Fibroblast of upper back skin (primary cell): ENCODE measurements around the gene LMBR1.
"Not testable (repeated sequence)": the region's sequence is repeated elsewhere in the genome, so short reads cannot be mapped to it uniquely, and the experiment has no call there.

Source experiments
- DNase-seq: peaks from one replicate; pipeline ENCODE4 v3.0.0-alpha.2; 2013

The LMBR1 gene

DNA sequence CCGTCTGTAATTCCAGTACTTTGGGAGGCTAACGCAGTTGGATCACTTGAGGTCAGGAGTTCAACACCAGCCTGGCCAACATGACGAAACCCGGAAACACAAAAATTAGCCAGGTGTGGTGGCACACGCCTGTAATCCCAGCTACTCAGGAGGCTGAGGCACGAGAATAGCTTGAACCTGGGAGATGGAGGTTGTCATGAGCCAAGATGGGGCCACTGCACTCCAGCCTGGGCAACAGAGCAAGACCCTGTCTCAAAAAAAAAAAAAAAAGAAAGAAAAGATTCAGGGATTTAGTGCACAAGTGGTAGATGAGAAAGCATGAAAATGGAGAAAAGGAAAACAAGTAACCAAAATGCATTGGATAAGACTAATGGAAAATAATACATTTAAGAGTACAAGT lies 49.4 kb downstream of the LMBR1 start:
- not testable (repeated sequence) for DNase-seq

DNA sequence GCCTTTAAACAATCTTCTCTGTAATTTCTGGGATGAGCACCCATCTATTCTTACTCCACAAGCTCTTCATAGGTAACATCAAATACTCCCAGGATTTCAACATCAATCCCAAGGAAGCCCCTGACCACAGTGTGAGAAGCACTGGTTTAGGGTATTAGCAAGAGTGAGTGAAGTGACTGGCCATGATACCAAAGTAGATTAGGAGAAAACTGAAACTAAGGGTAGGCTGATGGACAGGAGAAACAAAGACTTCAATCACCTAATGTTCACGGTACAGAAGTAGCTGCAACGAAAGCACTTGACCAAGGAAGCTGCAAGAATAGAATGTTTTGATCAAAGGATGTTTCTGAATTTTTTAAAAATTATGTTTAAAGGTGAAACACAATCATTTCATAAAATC lies 49.8 kb downstream of the LMBR1 start:
- no peak for DNase-seq

DNA sequence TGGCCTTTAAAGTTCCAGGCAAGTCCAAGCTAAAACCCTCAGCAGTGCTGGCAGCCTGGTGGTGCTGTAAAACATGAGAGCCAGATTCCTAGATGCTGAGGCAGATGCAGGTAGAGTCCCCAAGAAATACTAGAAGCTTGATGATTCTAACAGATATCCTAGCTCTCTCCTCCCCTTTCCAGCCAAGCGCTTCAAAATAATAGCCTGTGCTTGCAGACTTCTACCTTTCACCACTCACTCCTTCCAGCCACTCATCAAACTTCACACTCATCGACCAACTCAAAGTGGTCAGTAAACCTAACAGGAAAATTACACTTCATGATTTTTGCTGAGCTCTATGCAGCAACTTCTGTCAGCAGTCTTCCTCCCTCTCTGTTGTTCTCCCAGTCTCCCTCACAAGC lies 50.2 kb downstream of the LMBR1 start:
- no peak for DNase-seq

DNA sequence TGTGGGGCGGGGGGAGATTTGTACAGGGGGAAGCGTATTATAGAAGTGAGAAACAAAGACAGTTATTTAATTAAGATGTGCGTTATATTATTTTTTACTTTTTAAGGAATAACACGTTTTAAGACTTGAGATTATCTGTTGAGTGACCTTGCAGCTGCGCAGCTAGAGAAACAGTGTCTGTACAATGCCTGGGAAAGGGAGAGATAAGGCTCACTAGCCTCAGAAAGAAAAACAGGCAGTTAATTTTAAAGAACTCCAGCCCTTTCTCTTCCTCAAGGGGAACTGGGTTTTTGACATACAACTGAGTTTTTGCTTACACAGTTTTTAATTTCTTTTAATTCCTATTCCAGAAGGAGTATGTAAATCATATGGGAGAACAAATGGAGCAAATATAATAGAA lies 50.7 kb downstream of the LMBR1 start:
- DNase-seq = no peak

DNA sequence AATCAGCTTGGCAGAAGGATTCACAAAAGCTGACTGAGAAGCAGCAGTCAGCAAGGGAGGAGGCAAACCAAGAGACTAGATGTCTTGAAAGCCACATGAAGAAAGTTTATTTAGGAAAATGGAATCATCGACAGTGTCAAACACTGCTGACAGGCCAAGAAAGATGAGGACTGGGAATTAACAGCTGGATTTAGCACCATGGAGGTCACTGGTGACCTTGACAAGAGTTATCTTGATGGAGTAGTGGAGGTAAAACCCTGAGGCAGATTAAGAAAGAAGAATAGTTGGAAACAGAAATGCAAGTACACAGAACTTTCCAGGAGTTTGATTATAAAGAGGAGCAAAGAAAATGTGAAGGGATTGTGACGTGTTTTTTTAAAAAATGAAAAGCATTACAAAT lies 51.5 kb downstream of the LMBR1 start:
- no peak for DNase-seq

DNA sequence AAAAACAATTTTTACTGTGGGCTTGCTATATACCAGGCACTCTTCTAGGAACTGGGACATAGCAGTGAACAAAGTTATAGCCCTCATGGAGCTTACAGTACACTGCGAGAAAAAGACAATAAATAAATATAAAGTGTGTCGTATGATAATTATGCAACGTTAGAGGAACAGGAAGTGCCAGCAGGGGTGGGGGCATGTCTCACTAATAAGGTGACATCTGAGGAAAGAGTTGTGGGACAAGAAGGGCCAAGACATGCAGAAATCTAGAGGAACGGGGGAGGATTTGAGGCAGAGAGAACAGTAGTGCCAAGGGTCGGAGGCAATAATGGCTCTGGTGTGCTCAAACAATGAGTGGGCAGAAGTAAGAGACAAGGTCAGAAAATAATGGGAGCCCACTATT lies 52.8 kb downstream of the LMBR1 start:
- DNase-seq = no peak

DNA sequence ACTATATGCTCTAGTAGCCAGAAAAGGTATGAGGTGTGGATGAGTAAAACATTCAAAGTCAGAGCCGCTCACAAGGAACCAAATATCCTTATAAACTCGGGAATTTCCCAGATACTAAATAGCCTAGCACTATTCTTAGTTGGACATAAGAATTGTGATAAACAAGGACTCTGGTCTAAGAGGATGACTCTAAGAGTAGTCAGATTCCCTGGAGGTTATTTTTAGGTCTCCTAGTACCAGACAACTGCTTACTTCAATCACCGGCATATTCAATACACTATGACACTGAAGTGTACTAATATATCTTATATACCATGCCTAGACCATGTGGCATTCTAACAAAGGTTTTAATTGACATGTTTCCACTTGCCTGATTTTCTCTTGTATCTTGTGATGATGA lies 56.5 kb downstream of the LMBR1 start:
- no peak for DNase-seq

DNA sequence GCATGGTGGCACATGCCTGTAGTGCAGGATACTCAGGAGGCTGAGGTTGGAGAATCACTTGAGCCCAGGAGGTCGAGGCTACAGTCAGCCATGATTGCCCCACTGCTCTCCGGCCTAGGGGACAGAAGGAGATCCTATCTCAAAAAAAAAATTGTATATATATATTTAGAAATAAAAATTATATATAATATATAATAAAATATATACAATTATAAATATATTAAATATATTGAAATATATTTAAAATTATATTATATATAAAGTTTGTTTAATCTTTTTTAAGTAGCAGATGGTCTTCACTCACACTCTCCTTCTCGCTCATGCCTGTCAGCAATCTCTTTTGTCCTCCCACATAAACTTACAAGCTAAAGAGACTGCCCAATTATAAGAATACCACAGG lies 58.5 kb downstream of the LMBR1 start:
- DNase-seq = no peak

DNA sequence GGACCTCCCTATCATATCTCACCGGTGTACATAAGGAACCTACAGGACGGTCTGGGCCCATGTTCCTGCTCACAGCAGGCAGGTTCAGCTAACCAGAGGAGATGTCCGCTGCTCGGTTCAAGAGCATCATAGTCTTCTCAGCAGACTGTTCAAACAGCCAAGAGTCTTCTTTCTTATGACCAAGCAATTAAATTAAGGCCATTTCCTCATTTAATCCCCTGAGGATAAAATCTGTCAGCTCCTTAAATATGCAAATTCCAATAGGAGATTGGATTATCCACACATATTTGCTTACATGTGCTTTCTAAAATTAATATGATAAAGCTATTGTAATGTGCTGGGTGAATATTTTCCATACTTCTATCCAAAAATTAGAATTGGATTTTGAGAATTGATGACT lies 59.7 kb downstream of the LMBR1 start:
- DNase-seq = no peak

DNA sequence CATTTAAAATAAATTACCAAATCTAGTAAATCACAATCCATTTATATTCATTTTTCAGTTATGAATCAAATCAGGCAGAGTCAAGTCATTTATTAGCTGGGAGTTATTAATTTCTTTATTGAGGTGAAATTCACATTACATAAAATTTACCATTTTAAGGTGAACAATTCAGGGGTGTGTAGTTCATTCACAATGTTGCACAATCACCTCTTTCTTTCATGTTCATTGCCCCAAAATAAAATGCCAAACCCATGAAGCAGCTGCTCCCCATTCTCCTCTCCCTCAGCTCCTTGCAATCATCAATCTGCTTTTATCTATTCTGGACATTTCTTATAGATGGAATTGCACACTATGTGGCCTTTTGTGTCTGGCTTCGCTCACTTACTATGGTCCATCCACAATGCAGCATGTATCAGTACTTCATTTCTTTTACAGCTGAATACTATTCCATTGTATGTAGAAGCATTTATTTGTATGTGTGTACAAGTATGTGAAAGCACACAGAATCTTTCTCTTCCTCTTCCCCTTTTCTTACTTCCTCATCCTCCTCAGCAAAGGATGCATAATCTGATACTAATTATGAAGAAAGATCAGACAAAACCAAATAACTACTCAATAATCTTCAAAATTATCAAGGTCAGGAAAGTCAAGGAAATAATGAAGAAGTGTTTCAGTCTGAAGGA lies 60.6 kb downstream of the LMBR1 start:
- DNase-seq = no peak

DNA sequence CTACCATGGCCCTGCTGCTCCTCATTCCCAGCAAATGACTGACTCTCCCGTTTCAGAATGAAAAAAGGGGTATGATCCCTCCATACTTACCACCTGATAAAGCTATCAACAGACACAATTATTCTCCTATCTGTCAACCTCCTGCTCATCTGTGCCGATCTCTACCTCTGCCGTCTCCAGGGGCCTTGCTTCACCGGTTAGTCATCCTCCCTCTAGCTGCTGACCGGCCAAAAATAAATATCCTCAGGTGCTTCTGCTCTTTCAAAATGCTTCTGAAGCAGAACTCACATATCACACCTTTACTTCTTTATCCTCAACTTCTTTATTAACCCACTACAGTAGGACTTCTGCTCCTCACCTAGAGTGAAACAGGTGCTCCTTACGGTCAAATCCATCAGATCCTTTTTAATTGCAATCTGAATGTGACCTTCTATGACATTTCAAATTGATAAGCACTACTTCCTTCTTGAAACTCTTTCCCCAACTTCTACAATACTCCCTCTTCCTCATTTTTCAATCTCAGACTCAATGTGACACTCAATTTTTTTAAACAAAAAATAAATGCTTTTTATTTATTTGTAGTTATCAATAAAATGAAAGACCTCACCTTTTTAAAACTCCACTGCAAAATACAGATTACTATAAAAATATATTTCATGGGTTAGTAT lies 63.2 kb downstream of the LMBR1 start:
- no peak for DNase-seq

DNA sequence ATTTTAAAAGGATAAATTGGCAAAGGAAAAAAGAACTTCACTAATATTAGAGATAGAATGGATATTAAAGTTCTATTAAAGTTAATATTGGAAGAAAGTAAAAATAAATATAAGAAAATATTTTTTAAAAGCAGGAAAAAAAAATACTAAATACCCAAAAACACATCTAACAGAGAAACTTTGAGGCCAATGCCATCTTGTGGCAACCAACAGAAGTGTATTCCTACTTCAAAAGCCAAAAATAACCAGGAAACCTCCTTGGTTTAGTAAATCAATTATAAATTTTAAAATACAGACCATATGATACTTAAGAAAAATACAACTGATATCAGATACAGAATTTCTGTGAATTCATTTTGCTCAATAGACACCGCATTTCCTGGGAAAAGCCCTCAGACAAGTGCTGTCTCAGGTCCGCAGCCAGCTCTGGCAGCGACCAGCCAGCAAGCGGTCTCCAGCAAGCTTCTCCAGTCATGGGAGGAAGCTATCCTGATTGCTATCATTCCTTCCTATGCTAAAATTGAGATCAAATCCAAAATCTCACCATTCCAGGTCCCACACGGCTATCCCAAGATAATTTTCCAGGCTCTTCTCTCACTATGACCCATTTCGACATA lies 65.3 kb downstream of the LMBR1 start:
- peak; percentile 5 for DNase-seq

DNA sequence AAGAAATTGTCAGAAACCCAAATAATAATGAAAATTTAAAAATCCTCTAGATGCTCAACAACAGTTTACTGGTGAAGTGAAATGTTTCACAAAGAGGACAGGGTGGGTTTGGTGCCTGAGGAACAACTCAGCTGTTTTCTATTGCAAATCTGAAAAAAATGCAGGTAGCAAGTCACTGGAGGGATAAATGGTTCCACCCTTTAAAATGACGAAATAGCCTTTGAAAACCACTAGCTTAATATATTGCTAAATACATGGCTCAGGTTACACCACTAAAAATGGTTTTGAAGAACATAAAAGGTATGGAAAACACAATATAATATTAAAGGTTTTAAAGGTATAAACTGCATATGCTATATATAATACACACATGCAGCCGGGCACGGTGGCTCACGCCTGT lies 69.5 kb downstream of the LMBR1 start:
- peak; percentile 13 for DNase-seq

DNA sequence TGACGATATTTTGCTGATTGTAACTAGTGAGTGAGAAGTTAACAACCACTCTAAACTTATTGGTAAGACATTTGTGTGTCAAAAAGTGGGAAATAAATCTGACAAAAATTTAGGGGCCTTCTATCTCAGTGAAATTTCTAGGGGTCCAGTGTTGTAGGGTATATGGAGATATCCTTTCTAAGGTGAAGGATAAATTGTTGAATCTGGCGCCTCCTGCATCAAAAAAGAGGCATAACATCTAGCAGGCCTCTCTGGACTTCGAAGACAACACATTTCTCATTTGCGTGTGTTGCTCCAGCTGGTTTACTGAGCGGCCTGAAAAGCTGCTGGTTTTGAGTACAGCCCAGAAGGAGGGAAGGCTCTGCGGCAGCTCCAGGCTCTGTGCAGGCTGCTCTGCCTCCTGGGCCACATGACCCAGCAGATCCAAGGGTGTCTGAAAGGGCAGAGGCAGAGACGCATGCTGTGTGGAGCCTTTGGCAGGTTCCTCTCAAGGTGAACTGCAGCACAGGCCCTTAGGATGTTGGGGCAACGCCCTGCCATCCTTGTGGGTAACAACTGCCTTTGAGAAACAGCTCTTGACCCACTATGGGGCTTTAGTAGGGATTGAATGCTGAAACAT lies 72.4 kb downstream of the LMBR1 start:
- DNase-seq = no peak

DNA sequence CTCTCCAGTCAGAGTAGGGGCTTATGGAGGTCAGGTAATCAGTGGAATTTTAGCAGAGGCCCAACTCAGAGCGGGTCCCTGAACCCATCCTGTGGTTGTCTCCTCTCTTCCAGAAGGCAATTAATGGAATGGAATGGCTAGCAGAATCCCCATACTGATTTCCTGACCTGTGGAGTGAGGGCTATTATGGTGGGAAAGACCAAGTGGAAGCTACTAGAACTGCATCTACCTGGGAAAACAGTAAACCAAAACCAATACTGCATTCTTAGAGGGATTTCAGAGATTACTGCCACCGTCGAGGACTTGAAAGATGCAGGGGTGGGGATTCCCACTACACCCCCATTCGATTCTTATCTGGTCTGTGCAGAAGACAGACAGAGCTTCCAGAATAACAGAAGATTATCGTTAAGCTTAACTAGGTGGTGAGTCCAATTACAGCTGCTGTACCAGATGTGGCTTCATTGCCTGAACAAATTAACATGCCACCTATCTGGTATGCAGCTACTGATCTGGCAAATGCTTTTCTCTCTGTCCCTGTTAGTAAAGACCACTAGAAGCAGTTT lies 73.2 kb downstream of the LMBR1 start:
- DNase-seq = no peak

DNA sequence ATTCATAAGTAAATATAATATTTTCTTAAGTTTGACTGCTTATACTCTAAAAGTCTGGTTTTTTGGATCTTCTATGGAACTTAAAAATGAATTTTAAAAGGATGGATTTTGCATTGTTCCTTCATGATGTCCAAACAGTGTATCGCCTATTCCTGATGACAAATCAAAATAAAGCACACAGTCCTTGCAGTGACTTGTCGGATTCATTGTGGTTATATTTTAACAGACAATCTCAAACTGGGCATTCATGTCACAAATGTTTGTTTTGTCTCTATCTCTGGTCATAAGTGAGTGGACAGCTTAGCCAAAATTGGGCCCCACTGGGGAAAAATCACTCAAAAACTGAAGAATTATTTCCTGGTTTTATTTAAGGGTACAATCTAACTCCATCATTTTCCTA lies 74.8 kb downstream of the LMBR1 start:
- no peak for DNase-seq

DNA sequence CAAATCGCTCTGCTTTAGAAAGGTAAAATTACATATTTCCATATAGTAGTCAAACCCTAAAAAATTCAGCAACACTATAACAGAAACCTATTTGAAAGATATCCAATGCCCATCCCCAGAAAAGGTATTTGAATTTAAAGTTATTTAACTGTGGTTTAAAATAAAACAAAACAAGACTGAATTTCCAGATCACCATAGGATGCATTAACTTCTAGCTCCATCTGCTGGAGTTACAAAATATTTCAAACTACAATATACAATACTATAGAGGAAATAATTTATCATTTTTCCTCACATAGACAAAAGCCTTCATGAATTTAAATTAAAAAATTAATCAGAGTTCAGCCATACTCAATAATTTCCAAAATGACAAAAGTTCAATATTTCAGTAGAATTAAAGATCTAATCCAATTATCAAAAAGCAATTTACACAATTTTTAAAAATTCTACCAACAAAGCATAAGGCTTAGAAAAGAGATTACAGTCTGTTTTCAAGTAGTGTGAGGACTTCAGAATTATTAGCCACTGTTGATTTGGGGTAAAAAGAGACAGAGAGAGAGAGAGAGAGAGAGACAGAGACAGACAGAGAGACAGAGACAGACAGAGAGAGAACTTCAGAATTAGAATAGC lies 75.9 kb downstream of the LMBR1 start:
- DNase-seq = peak; percentile 32

DNA sequence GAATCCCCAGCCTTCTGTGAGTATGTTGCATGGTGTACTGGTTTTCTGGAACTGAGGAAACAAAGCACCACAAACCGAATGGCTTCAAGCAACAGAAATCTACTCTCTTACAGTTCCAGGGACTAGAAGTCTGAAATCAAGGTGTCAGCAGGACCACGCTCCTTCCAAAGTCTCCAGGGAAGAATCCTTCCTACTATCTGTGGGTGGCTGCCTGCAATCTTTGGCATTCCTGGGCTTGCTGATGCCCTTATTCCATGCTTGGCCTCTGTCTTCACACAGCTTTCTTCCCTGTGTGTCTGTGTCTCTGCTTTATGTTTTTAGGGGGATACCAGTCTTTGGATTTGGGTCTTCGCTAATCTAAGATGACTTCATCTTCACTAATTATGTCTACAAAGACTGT lies 81.3 kb downstream of the LMBR1 start:
- DNase-seq = no peak

DNA sequence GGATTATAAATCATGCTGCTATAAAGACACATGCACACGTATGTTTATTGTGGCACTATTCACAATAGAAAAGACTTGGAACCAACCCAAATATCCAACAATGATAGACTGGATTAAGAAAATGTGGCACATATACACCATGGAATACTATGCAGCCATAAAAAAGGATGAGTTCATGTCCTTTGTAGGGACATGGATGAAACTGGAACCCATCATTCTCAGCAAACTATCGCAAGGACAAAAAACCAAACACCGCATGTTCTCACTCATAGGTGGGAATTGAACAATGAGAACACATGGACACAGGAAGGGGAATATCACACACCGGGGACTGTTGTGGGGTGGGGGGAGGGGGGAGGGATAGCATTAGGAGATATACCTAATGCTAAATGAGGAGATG lies 89.3 kb downstream of the LMBR1 start:
- DNase-seq = not testable (repeated sequence)

DNA sequence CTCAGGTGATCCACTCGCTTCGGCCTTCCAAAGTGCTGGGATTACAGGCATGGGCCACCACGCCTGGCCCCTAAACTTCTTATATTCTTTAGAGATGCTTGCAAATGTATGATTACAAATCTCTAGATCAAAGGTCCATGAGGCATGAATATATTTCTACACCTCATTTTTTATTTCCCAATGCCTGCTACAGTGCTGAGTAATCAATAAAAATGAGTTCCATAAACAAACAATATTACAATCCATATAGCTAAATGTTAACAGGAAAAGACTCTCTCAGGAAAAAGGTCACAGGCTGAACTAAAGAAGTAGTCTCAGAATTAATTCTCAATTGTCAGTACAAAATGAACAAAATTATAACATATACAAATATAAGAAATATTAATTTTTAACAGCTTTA lies 90.8 kb downstream of the LMBR1 start:
- DNase-seq = no peak

DNA sequence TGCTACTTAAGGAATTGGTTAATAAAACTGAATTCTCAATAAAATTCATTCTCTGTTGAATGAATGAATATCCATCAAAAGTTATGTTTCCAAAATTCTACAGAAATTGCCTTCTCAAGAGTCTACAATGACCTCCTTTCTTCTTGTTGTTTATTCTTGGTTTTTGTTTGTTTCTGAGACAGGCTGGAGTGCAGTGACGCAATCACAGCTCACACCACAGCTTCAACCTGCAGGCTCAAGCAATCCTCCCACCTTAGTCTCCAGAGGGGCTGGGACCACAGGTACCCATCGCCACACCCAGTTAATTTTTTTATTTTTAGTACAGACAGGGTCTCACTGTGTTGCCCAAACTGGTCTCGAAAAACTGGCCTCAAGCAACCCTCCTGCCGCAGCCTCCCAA lies 97.6 kb downstream of the LMBR1 start:
- no peak for DNase-seq

DNA sequence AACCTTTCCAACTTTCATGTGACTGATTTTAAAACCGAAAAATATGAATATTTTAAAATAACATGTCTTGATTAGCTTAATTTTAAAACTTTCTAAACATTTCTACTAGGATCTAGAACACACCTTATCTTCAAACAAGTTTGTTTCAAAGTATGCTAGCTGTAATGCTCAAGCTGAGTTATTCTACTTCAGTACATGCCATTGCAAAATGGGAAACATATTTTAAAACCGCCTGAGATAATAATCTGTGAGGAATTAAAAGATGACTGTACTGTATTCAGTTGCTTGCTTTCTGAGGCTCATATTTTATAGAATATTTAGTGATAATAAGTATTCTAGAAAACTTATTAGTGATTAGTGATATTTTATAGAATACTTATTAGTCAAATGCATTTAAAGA lies 99.6 kb downstream of the LMBR1 start:
- DNase-seq = no peak

DNA sequence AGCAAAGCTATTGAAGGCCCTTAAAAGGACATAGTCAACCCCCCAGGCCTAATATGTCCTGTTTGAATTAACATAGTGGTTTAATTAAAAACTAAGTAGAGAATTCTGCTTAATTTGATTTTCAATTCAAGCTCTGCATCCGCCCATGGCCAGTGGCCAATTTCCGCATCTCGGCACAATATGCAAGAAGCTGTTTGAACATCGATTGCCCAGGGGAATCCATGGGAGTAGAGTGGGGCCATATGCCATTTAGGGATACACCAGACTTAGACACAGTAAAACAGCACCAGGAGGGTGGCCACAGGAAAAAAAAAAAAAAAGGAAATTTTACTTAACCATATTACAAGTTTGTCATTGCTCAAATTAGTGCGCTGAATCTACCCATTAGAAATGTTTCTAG lies 100.4 kb downstream of the LMBR1 start:
- DNase-seq = no peak
